HG03045 (cell line): Measurements from ENCODE around the gene MYO3B.
A peak's percentile ranks its signal among the peaks of the same experiment; 100 is the strongest.
"Not testable (repeated sequence)": the region's sequence is repeated elsewhere in the genome, so short reads cannot be mapped to it uniquely, and the experiment has no call there.

Experiments
- ATAC-seq: cut with Tn5 transposase; IDR thresholded peaks from one replicate; pipeline ENCODE4 v1.9.1; 2021; ENCODE audit warnings: mild to moderate bottlenecking, moderate library complexity; ENCODE audit not compliant: unreplicated experiment

The MYO3B gene

DNA sequence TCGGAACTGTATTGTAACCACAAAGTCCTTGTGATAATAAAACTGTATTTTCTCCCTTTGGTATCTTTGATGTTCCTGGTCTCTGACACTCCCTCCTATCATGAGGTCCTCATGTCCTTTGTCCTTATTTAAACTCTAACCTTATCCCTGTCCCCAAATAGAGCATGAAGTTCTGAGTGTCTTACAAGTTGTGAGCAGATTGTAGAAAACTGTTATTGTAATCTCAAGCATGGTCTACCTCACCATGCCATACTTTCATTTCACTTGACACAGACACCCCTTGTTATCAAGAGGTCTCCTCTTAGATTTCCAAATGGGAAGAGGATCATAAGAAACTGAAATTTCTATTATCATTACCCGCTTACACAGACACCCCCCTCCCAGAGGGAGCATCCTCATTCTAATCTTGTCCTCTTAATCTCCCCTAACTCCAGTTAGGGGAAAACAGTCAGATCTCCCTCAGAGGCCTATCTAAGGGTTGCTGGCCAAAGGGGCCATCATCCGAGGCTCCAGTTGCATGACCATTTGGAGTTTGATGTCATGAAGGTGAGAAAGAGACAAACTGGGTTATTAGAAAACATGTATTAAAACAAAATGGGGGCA, 29.0 kb downstream of the MYO3B start:
- ATAC-seq, result no peak

DNA sequence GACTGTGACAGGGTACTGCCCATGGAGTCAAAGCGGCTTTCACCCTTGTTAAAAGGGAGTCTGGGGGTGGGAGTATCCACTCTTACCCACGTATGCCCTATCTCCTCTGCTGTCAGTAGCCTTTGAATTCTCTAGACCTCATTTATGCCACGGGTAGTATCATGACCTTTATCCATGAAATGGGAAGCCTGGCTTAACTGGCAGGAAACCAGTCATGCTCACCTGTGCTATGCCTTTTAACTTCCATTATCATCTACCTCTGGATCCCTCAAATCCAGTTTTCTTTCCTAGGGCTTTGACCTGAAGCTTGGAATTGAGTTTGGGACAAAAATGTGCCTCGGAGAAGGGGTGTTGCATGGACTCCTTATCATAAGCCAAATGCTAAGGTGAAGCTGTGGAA, 30.0 kb downstream of the MYO3B start:
- no peak for ATAC-seq

DNA sequence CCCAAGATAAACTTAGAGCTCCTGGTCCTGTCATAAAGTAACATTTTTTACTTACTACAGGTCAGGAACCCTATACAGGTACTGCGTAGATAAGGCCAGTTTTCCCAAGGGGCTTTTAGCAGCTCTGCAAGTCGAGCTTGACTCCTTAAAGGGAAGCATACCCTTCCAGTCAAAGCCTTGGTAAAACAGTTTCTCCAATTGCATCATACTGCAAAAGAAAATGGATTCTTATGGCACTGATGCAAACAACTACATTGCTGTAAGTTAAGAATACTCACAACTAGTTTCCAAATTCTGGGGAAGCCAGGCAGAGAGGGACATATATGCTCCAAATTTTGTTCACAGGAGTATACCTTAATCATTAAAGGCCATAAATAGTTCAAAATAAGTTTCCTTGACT, 31.0 kb downstream of the MYO3B start:
- ATAC-seq, result no peak

DNA sequence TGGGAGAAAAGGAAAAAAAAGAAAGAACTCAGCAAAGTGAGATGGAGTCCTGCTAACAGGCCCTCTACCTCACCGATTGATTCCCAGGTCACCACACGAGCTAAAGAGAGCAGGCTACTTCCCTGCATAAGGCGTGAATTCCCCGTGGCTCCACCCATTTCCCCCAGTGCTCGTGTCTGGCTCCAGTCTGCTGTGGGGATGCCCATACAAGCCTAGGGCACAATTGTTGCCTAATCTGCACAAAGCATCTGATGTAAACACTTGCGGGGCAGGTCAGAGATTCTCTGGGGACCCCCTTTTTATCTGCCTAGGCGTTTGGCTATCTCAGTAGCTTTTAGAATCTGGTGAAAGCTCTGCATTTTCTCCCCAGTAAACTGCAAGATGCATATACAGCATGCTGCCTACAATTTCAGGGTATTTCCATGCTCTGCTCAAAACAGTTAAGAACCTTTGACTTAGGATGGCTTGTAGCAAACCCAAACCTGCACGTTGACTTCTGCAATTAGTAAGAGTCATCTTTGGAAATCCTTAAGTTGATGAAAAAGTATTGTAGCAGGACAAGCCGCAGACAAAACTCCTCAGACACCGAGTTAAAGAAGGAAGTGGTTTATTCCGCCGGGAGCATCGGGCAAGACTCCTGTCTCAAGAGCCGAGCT, 34.8 kb downstream of the MYO3B start:
- no peak for ATAC-seq

DNA sequence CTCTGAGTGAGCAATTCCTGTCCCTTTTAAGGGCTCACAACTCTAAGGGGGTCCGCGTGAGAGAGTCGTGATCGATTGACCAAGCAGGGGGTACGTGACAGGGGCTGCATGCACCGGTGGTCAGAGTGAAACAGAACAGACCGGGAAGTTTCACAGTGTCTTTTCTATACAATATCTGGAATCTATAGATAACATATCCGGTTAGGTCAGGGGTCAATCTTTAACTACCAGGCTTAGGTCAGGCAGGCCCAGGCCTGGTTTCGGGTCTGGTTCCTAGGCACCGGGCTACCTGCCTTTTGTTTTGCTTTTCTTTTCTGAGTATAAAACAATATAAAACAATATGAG, 35.3 kb downstream of the MYO3B start:
- ATAC-seq, result not testable (repeated sequence)

DNA sequence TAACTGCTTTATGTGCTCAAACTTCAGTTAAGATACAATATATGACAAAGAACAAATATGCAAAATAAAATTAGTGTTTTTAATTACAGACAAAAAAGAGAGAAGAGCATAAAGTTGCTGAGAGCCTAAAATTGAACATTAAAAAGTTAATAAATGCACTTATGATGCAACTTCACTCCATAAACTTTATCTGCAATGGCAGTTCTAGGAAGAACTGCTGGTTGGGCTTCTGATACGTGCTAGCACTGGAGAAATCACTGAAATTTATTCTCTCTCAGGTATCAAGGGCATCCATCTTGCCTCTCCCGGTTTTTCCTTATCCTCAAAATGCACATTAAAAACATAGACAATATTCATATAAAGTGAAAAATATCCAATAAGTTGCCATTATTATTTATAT, 35.7 kb downstream of the MYO3B start:
- no peak for ATAC-seq

DNA sequence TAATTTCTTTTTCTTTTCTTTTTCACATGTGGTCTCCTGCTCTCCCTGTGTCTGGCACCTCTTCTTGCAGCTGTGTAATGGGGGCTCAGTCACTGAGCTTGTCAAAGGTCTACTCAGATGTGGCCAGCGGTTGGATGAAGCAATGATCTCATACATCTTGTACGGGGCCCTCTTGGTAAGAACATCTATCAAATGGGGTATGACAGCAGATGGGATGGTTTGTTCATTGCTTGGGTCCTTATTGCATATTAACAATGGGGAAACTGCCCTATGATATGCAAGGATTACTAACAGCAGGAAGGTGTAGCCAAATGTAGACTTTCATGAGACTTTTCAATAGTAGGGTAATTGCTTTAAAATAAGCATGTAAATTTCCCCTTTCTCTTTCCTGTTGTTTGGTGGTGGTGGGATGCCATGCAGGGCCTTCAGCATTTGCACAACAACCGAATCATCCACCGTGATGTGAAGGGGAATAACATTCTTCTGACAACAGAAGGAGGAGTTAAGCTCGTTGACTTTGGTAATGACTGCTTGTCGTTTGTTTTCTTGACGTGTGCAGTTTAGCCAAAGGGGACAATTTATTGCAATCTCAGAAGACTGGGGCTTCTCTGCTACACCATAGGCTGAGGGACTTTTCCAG, 36.5 kb downstream of the MYO3B start:
- no peak for ATAC-seq

DNA sequence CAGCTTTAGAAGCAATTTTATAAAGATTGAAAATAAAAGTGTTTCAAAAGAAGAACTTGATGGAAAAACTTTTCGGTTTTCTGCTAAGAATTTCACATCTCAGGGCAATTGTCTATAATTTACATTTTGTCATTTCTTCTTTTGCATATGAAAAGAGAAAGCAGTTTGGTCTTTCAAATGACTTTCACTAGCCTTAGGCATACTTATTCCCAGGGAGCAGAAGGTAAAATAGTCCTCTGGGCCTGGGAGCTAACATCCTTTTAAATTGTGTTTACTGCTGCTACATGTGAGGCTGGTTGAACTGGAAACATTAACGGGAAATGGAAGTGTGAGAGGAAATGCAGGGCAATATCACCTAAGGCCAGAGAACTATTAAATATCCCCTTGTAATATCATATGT, 37.1 kb downstream of the MYO3B start:
- ATAC-seq, result no peak

DNA sequence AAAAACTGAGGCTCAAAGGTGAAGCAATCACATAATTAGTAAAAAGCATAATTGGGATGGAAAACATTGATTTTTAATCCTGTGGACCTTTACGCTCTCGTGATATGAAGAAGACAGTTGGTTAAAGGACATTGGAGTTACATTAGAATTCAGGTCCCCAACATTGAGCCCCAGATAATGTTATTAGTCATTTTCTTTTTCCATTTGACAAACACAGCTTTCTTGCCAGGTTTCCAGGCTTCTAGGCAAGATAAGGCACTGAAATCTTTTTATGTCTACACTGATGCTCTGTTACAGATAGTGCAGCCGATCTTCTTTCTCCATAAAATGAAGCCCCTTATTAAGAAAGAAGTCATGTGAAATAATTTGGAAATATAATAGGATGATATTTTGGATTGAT, 38.5 kb downstream of the MYO3B start:
- no peak for ATAC-seq

DNA sequence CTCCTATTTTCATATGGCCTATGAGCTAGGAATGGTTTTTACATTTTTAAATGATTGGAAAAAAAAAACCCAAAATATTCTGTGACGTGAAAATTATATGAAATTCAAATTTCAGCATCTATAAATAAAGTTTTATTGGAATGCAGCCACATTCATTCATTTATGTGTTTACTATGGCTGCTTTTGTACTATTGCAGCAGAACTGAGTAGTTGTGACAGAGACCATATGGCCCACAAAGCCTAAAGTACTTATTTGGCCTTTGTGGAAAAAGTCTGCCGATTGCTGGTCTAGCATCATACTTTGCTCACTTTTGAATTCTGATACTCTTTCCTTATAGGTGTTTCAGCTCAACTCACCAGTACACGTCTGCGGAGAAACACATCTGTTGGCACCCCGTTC, 39.0 kb downstream of the MYO3B start:
- ATAC-seq, result no peak

DNA sequence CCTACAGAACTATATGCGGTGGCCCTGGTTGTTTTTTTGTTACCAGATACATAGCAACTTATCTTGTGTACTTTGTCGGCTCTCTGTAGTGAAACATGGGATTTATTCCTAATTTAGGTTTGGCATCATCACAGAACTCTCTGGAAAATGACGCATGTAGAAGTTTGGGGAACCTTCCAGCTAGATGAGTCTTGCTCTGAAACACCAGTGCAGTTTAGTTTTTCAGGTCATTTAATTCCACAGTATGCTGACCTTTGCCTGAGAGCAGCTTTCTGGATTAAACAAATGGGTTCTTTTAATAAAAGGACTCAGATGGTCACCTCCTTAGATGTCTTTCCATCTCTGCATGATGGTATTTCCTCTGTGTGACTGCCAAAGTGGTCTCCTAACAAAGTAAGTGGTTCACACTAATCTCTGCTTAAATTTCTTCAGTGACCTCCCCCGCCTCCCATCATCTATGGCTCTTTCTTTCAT, 39.9 kb downstream of the MYO3B start:
- ATAC-seq, result no peak

DNA sequence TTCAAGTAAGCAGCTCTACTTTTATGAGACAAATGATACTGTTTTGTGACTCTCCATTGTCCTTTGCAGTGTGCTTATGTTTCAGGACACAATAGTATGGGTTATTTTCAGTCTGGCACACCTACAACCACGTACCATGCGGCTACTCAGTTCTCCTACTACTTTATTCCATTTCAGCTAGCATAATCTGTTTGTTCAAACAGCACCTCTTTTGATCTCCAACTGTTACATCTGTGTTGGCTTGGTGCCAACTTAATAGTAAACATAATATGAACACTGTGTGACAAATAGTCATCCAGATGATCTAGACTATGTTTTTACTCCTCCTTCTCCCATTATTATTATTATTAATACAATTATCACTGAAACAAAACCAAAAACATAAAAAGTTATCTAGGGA, 40.5 kb downstream of the MYO3B start:
- no peak for ATAC-seq

DNA sequence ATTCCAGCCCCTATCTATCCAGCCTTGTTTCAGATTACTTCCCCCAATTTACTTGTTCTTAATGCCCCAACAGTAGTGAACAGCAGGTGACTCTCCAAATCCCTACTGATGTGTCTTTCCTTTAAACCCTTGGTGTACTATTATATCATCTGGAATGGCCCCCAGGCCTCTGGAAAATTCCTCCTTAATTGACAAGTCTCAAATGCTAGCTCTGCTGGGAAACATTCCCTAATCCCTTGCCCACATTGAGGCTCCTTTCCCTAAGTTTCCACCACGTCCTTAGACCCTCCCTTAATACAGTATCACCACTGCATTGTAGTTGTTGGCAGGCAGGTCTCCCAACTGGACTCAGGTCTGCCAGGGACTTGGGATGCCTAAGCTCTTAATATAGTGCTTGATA, 41.0 kb downstream of the MYO3B start:
- no peak for ATAC-seq

DNA sequence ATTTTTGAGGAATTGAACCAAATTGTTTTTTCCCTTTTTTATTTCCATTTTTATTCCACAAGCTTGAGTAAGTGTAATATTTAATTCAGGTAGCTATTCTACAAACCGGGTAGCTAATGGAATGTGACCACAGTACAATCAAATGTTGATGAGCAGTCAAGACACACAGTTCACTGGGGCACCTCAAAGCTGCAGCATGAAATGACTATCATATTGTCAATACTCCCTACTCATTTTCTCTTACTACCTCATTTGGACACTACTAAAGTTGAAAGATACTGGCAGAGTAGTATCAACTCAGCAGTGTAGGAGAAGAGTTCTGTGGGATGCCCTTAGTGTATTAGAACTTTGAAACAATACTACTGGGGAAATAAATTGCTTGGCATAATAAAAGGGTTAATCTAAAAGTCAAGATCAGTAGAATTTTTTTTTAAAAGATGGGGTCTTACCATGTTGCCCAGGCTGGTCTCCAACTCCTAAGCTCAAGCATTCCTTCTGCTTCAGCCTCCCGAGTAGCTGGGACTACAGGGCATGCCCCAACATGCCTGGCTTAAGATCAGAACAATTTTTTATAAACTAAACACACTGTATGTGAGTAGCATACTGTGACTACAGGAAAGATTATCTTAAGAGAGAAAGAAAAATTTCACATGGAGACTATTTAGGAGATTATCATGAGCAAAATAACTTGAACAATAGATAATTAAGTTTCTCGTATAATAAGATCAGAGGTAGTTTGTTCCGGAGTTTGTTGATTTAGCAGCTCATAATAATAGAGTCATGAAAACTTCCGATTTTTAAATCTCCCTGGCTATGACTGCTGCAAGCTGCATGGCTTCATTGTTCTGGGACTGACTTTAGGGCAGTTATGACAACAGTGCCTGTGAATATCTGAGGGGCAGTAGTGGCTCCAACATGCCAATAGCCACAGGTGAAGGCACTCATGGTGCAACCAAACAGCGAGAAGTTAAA, 43.7 kb downstream of the MYO3B start:
- ATAC-seq, result no peak

DNA sequence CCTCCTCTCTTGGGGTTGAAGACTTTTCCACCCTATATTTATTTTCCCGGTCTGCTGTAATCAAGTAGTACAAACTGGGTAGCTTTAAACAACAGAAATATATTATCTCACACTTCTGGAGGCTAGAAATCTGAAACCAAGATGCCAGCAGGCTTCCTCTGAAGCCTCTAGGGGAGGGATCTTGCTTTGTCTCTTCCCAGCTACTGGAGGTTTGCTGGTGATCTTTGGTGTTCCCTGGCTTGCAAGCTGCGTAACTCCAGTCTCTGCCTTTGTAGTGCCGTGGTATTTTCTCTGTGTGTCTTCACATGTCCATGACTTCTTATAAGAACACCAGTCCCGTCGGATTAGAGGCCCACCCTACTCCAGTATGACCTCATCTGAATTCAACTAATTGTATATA, 44.4 kb downstream of the MYO3B start:
- ATAC-seq, result no peak

DNA sequence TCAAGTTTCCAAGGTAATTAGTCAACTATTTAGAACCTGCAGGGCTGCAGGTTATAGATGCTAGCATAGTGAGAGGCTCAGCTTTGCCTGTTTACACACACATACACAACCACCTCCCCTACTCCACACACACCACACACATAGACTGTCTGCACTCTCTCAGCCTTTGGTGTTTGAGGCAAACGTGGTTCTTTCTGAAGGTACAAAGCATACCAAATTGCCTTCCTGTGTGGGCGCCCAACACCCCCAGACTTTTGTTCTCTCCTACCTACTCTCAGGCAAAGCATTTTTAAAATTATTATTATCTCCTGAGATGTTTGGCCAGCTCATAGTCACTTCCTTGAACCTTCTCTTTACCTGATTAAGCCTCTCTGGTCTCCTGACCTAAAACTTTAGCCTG, 44.9 kb downstream of the MYO3B start:
- ATAC-seq, result no peak

DNA sequence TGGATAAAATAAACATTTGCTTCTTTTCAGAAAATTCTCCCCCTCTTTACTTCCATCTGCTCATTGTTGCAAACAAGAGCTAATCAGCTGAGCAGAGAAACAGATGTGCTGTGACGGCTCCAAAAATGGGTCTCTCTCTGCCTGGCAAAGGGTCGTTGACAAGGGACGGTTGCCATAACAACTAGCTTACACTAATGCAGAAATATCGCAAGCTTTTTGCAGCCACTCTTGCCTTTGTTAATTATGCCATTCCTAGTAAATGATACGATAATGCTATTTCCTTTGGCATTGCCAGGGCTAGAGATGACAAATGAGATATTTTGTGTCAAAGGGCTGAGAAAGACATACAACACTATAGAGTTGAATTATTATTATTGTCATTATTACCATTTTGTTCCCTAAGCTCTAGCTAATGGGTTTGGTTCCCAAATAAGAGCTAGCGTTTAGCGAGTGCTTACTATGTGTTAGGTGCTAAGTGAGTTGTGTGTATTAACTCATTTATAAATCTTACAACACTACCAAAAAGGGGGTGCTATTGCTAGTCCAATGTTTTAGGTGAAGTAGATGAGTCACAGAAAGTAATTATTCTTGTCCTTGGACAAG, 46.8 kb downstream of the MYO3B start:
- ATAC-seq, result no peak

DNA sequence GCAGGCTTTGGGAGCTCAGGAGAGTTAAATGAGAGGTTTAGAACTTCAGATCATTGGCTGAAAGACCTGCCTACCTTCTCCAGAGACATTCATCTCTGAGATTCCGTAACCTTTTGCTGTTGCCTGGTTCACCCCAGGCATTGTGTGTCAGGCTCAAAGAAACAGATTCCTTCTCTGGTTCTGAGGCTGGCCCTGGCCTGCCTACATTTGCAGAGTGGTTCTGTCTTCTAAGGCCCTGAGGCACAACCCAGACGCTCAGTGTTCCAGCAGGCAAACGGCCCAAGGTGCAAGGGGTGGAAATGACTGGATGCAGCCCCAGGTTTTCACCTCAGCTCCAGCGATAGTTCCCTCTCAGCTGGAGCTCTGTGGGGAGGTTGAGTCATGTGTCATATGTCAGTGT, 48.3 kb downstream of the MYO3B start:
- ATAC-seq, result no peak

DNA sequence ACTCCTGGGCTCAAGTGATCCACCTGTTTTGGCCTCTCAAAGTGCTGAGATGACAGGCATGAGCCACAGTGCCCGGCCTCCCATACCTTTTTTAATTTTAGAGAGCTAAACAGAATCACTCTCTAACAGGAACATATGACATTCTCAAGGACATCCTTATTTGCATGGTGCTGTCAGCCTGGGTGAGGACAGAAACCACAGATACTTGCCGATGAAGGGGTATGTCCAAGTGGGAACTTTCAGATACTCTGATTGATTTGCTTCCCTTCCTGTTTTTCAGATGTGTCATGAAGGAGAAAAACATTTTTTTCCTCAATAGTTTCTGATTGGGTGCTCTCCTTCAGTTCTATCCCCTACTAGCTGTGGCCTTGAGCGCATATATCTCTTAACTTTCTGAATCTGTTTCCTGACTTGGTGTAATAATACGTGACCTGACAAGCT, 49.6 kb downstream of the MYO3B start:
- peak; percentile 82 for ATAC-seq

DNA sequence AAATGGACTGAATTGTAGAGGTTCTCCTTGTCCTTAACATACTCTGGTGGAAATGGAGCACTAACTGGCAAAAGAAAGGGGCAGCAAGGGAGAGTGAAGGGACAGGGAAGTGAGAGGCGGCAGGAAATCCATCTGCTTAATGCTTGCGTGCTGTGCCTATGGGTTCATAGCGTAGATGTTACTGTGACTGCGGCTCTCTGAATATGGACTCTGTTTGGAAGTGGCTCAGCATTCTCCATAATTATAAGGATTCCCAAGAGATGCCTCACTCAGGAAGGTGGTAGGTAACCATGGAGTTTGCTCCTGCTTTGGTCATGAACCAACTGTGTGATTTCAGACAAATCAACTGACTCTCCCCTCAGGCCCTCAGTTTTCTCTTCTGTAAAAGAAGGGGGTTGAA, 50.0 kb downstream of the MYO3B start:
- no peak for ATAC-seq

DNA sequence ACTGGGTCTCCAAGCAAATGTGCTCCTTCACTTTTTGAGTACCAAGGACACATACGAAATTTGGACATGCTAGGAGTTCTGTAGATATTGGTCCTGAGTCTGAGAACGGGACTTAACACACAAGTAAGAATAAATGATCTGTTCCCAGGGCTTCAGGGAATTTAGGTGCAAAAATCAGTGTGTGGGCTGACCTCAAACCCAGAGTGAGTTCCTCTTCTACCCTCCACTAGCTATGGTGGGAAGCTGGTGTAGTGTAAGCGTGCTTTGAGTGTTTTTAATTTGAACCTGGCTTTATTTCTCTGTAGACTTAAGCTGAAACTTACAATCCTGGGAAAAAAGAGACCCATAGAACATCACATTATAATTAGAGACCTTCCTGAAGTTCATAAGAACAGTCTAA, 50.5 kb downstream of the MYO3B start:
- no peak for ATAC-seq
